ENCODE results near the gene PTCSC3.
A peak's percentile ranks its signal among the peaks of the same experiment; 100 is the strongest.

Gene PTCSC3

GRCh38 chr14:36176524-36176923 is at the start of gene PTCSC3:
TSS of gene PTCSC3 (minus strand) at chr14:36176722.
- no peak for DNase-seq

GRCh38 chr14:36226164-36226563 is 49.6 kb upstream of the PTCSC3 start:
- no peak for DNase-seq

GRCh38 chr14:36224176-36224575 is 47.7 kb upstream of the PTCSC3 start:
- no peak for DNase-seq

- DNase-seq, result no peak
Observed at GRCh38 chr14:36223558-36223957, 47.0 kb upstream of the PTCSC3 start.

- no peak for DNase-seq
Observed at GRCh38 chr14:36222952-36223468, 46.5 kb upstream of the PTCSC3 start.

- DNase-seq, result no peak
Observed at GRCh38 chr14:36222337-36222736, 45.8 kb upstream of the PTCSC3 start.

GRCh38 chr14:36221112-36221511 is 44.6 kb upstream of the PTCSC3 start:
- DNase-seq, result no peak

- no peak for DNase-seq
Observed at GRCh38 chr14:36217732-36218131, 41.2 kb upstream of the PTCSC3 start.

- DNase-seq, result no peak
Observed at GRCh38 chr14:36217027-36217426, 40.5 kb upstream of the PTCSC3 start.

GRCh38 chr14:36215217-36215598 is 38.7 kb upstream of the PTCSC3 start:
- no peak for DNase-seq

GRCh38 chr14:36214476-36215216 is 38.1 kb upstream of the PTCSC3 start:
- DNase-seq, result no peak

- DNase-seq, result no peak
Observed at GRCh38 chr14:36212987-36213386, 36.5 kb upstream of the PTCSC3 start.

- DNase-seq, result no peak
Observed at GRCh38 chr14:36212577-36212976, 36.1 kb upstream of the PTCSC3 start.

- peak; percentile 64 for DNase-seq
Observed at GRCh38 chr14:36208690-36209278, 32.3 kb upstream of the PTCSC3 start.

GRCh38 chr14:36207500-36207899 is 31.0 kb upstream of the PTCSC3 start:
- DNase-seq, result peak; percentile 15

- no peak for DNase-seq
Observed at GRCh38 chr14:36204461-36205073, 28.0 kb upstream of the PTCSC3 start.

- DNase-seq, result no peak
Observed at GRCh38 chr14:36198378-36198777, 21.9 kb upstream of the PTCSC3 start.

- DNase-seq, result no peak
Observed at GRCh38 chr14:36194663-36195062, 18.1 kb upstream of the PTCSC3 start.

- no peak for DNase-seq
Observed at GRCh38 chr14:36192530-36192929, 16.0 kb upstream of the PTCSC3 start.

- no peak for DNase-seq
Observed at GRCh38 chr14:36183402-36183801, 6.9 kb upstream of the PTCSC3 start.

- no peak for DNase-seq
Observed at GRCh38 chr14:36181417-36181816, 4.9 kb upstream of the PTCSC3 start.

- no peak for DNase-seq
Observed at GRCh38 chr14:36177489-36177888, 967 bp upstream of the PTCSC3 start.

GRCh38 chr14:36174767-36175424 is 1.6 kb downstream of the PTCSC3 start:
- DNase-seq, result no peak

- no peak for DNase-seq
Observed at GRCh38 chr14:36173161-36173560, 3.4 kb downstream of the PTCSC3 start.
